Iris pigment epithelial cell (primary cell): Measurements from ENCODE around the gene THBD.

Experiments
- DNase-seq: peaks from one replicate; pipeline ENCODE4 v3.0.0-alpha.2; 2011; ENCODE audit warnings: low read depth

The THBD gene

GRCh38 chr20:23049201-23050075 lies at the start of gene THBD:
THBD (minus strand) TSS chr20:23049672; CDS start chr20:23049504, 168 bp downstream.
- peak; percentile 52 for DNase-seq

- DNase-seq = no peak
Measured at GRCh38 chr20:23097636-23098580, 48.4 kb upstream of the THBD start.

- no peak for DNase-seq
Measured at GRCh38 chr20:23096986-23097520, 47.6 kb upstream of the THBD start.

GRCh38 chr20:23096097-23096496 lies 46.6 kb upstream of the THBD start:
- no peak for DNase-seq

GRCh38 chr20:23095499-23095898 lies 46.0 kb upstream of the THBD start:
- no peak for DNase-seq

- DNase-seq = no peak
Measured at GRCh38 chr20:23094927-23095326, 45.5 kb upstream of the THBD start.

- no peak for DNase-seq
Measured at GRCh38 chr20:23094213-23094896, 44.9 kb upstream of the THBD start.

- no peak for DNase-seq
Measured at GRCh38 chr20:23093613-23094012, 44.1 kb upstream of the THBD start.

GRCh38 chr20:23092861-23093495 lies 43.5 kb upstream of the THBD start:
- no peak for DNase-seq

GRCh38 chr20:23092384-23092756 lies 42.9 kb upstream of the THBD start:
- DNase-seq = peak; percentile 49

- DNase-seq = no peak
Measured at GRCh38 chr20:23091721-23092383, 42.4 kb upstream of the THBD start.

- no peak for DNase-seq
Measured at GRCh38 chr20:23090878-23091277, 41.4 kb upstream of the THBD start.

- no peak for DNase-seq
Measured at GRCh38 chr20:23090147-23090546, 40.7 kb upstream of the THBD start.

- no peak for DNase-seq
Measured at GRCh38 chr20:23088866-23089265, 39.4 kb upstream of the THBD start.

GRCh38 chr20:23087587-23088251 lies 38.2 kb upstream of the THBD start:
- no peak for DNase-seq

- no peak for DNase-seq
Measured at GRCh38 chr20:23086931-23087411, 37.5 kb upstream of the THBD start.

- peak; percentile 36 for DNase-seq
Measured at GRCh38 chr20:23086056-23086566, 36.6 kb upstream of the THBD start, which contains the start of gene CD93. CD93 (minus strand) TSS chr20:23086324; CDS start chr20:23086192, 132 bp downstream.

GRCh38 chr20:23085436-23086055 lies 36.1 kb upstream of the THBD start:
- no peak for DNase-seq

GRCh38 chr20:23084845-23085365 lies 35.4 kb upstream of the THBD start:
- no peak for DNase-seq
